Glomerular visceral epithelial cell (primary cell): Measurements from ENCODE around the gene MROH9.

Experiments
- DNase-seq: peaks from one replicate; pipeline ENCODE4 v3.0.0-alpha.2; 2016; ENCODE audit errors: extremely low spot score

The MROH9 gene

GRCh38 chr1:170967042-170967910, 31.9 kb downstream of the MROH9 start:
- peak; percentile 22 for DNase-seq

GRCh38 chr1:170970256-170970655, 34.9 kb downstream of the MROH9 start:
- no peak for DNase-seq

- no peak for DNase-seq
Observed at GRCh38 chr1:170978371-170978910, 43.1 kb downstream of the MROH9 start.

- DNase-seq = no peak
Observed at GRCh38 chr1:170985406-170985805, 50.1 kb downstream of the MROH9 start.

GRCh38 chr1:170986901-170987300, 51.6 kb downstream of the MROH9 start:
- no peak for DNase-seq

GRCh38 chr1:170987424-170987823, 52.1 kb downstream of the MROH9 start:
- no peak for DNase-seq

- no peak for DNase-seq
Observed at GRCh38 chr1:170993151-170993550, 57.8 kb downstream of the MROH9 start.

- DNase-seq = no peak
Observed at GRCh38 chr1:170993717-170994116, 58.4 kb downstream of the MROH9 start.

- DNase-seq = no peak
Observed at GRCh38 chr1:171014880-171015279, 79.5 kb downstream of the MROH9 start.

- DNase-seq = no peak
Observed at GRCh38 chr1:171017426-171017825, 82.1 kb downstream of the MROH9 start.

- no peak for DNase-seq
Observed at GRCh38 chr1:171019971-171020370, 84.6 kb downstream of the MROH9 start.

GRCh38 chr1:171032822-171033702, 97.7 kb downstream of the MROH9 start:
- no peak for DNase-seq

GRCh38 chr1:171037626-171038025, 102.3 kb downstream of the MROH9 start:
- DNase-seq = no peak

GRCh38 chr1:171038284-171038683, 103.0 kb downstream of the MROH9 start:
- DNase-seq = no peak

GRCh38 chr1:171048014-171048413, 112.7 kb downstream of the MROH9 start:
- DNase-seq = no peak

GRCh38 chr1:171052977-171053376, 117.6 kb downstream of the MROH9 start:
- no peak for DNase-seq

- no peak for DNase-seq
Observed at GRCh38 chr1:171055966-171056643, 120.8 kb downstream of the MROH9 start.

- no peak for DNase-seq
Observed at GRCh38 chr1:171061425-171062143, 126.2 kb downstream of the MROH9 start.

GRCh38 chr1:171062902-171063301, 127.6 kb downstream of the MROH9 start:
- no peak for DNase-seq

- no peak for DNase-seq
Observed at GRCh38 chr1:171075041-171075440, 139.7 kb downstream of the MROH9 start.

GRCh38 chr1:171081314-171081753, 146.0 kb downstream of the MROH9 start:
- DNase-seq = peak; percentile 3
